ENCODE measurements around the gene DPEP1. TPM values are rescaled to one million over a fixed set of nuclear protein-coding genes. Genes with fewer than 3 reads are reported as not detected.

The DPEP1 gene
- total RNA-seq, 1 experiment from 2014 or later = 1.1 TPM

DNA sequence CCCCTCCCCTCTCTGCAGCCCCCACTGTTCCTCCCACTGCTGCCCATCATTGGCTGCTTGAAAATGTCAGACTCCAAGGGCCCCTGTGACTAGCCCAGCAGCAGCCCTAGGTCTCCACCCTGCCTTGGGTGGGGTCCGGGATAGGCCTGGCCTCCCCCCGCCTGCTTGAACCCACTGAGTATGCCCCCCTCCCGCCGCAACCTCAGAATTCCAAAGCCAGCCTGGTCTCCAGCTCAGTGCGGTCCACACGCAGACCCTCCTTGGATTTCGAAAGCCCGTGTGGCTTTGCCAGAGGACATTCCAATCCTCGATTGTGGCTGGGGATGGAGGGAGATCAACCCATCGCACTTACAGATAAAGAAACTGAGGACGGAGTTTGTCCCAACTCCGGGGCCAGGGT is 6.4 kb downstream of the DPEP1 start:
- Histone ChIP-seq H3K27ac (ENCODE audit: insufficient read length, low read depth, low read length) (no peak overlapping the region), H3T11ph (ENCODE audit: low read length) (no peak overlapping the region), H3K23me2 (ENCODE audit: insufficient read length, low read depth, low read length, poor library complexity, severe bottlenecking) (no peaks in the 10 kb centered on the region), H3K27me3 (ENCODE audit: insufficient read depth, low read length) (peaks cover 2% of the 10 kb centered on the region; the same call in 1 of the 2 replicates), H3K4ac (ENCODE audit: low read depth, low read length) (no peak overlapping the region), H3K9me3 (ENCODE audit: control insufficient read depth, low read depth, low read length) (no peaks in the 10 kb centered on the region), H2BK5ac (ENCODE audit: insufficient read length, low read length) (no peak overlapping the region), H2BK120ac (ENCODE audit: low read depth, low read length, poor library complexity, severe bottlenecking) (no peak overlapping the region), H3K4me2 (ENCODE audit: insufficient read depth, insufficient read length, low read length) (no peak overlapping the region), H4K8ac (replicated peaks; ENCODE audit: insufficient read length, low read depth, low read length) (no peak overlapping the region), H4K20me1 (ENCODE audit: control insufficient read depth, insufficient read depth, insufficient read length) (no peaks in the 10 kb centered on the region), H3K23ac (ENCODE audit: insufficient read length, low read depth, low read length) (no peak overlapping the region), H4K5ac (ENCODE audit: insufficient read length, low read depth, low read length) (no peak overlapping the region), H2AFZ (ENCODE audit: low read length) (no peak overlapping the region), H3K79me2 (ENCODE audit: insufficient read depth, low read length) (no peaks in the 10 kb centered on the region), H2BK20ac (ENCODE audit: low read depth, low read length, poor library complexity, severe bottlenecking) (no peak overlapping the region), H3K56ac (ENCODE audit: insufficient read length, low read depth, low read length) (no peak overlapping the region), H3K14ac (ENCODE audit: insufficient read depth, low read length) (no peak overlapping the region), H2BK15ac (ENCODE audit: low read depth, low read length) (no peak overlapping the region), H3K9ac (ENCODE audit: extremely low read depth, insufficient read length, low read length) (no peak overlapping the region), H4K91ac (ENCODE audit: insufficient read length, low read depth, low read length) (no peak overlapping the region), H3K79me1 (ENCODE audit: insufficient read depth, low read depth, low read length, poor library complexity, severe bottlenecking) (no peaks in the 10 kb centered on the region), H2AK5ac (ENCODE audit: insufficient read length, low read length) (no peak overlapping the region), H3K18ac (ENCODE audit: insufficient read length, low read depth, low read length) (no peak overlapping the region), H3K4me1 (ENCODE audit: insufficient read depth, low read length) (no peaks in the 10 kb centered on the region; the same call in 1 of the 2 replicates), H2BK12ac (ENCODE audit: insufficient read length, low read depth, low read length) (no peak overlapping the region)
- H3K4me3 Mint-ChIP-seq = no peak overlapping the region; a peak in 1 of 5 replicates
- no peak for DNase-seq
- H3K4me1 Mint-ChIP-seq = peaks cover 3 to 47% of the 10 kb centered on the region in 2 experiments
- H3K27me3 Mint-ChIP-seq (ENCODE audit: low read depth) = peaks cover 26% of the 10 kb centered on the region
- H3K27ac Mint-ChIP-seq = peak overlapping the region in 1 of 3 experiments; percentile 52; a peak in 1 of 7 replicates
- WGBS (ENCODE audit: extremely low coverage, insufficient read length, low lambda C conversion rate) = no CpG with 5 or more reads among the region's 12 CpGs
- H3K9me3 Mint-ChIP-seq = peaks cover 0 to 2% of the 10 kb centered on the region in 2 experiments; a peak in 2 of 5 replicates
- H3K36me3 Mint-ChIP-seq (ENCODE audit: insufficient read depth in 1 of 3, low read depth in 3 of 3) = peaks cover 0 to 3% (median 3%) of the 10 kb centered on the region in 3 experiments; a peak in 2 of 7 replicates
- TF ChIP-seq, protein P1, sequence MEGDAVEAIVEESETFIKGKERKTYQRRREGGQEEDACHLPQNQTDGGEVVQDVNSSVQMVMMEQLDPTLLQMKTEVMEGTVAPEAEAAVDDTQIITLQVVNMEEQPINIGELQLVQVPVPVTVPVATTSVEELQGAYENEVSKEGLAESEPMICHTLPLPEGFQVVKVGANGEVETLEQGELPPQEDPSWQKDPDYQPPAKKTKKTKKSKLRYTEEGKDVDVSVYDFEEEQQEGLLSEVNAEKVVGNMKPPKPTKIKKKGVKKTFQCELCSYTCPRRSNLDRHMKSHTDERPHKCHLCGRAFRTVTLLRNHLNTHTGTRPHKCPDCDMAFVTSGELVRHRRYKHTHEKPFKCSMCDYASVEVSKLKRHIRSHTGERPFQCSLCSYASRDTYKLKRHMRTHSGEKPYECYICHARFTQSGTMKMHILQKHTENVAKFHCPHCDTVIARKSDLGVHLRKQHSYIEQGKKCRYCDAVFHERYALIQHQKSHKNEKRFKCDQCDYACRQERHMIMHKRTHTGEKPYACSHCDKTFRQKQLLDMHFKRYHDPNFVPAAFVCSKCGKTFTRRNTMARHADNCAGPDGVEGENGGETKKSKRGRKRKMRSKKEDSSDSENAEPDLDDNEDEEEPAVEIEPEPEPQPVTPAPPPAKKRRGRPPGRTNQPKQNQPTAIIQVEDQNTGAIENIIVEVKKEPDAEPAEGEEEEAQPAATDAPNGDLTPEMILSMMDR (conservative IDR thresholded peaks at IDR 0.05) = no peak

Measured in H9 (cell line).